ENCODE measurements around the gene PNMA1. TPM values are rescaled to one million over a fixed set of nuclear protein-coding genes. Genes with fewer than 3 reads are reported as not detected.

PNMA1 gene
- total and polyA plus RNA-seq, 12 donors: 14.4 to 74.6 (median 31.9) TPM

GRCh38 chr14:73726025-73726961 lies 12.1 kb upstream of the PNMA1 start:
- peaks cover 0 to 78% of the 10 kb centered on the region in 2 donors for H3K36me3 ChIP-seq (replicated peaks in 1 of 2)
- peaks cover 13 to 67% of the 10 kb centered on the region in 2 donors for H3K4me1 ChIP-seq (replicated peaks in 1 of 2)

GRCh38 chr14:73725116-73726024 lies 11.2 kb upstream of the PNMA1 start:
- 72 to 92% (median 74%) methylated on average over 5 to 8 of the region's 8 CpGs for WGBS, 4 donors
- H3K9me3 ChIP-seq (replicated peaks in 1 of 3): no peaks in the 10 kb centered on the region
- peaks cover 13 to 61% of the 10 kb centered on the region in 2 donors for H3K4me1 ChIP-seq (replicated peaks in 1 of 2)
- H3K36me3 ChIP-seq (replicated peaks in 1 of 2): peaks cover 0 to 87% of the 10 kb centered on the region in 2 donors
- H3K27ac ChIP-seq: peak overlapping the region in 4 of 5 donors; percentile 39 to 85 (median 66)
- intact Hi-C loops (cut with DNase I): loop anchor here (5.0 kb wide), 2 partner anchors 97 to 102 kb away; no protein-coding TSS in a partner anchor
- no peaks in the 10 kb centered on the region for H3K27me3 ChIP-seq
- H3K4me3 ChIP-seq: no peak overlapping the region
- DNase-seq: peak in 2 of 7 donors; percentile 37 to 61
- TF ChIP-seq CTCF (IDR thresholded peaks at IDR 0.05): no peak
- TF ChIP-seq POLR2A (IDR thresholded peaks at IDR 0.05): no peak

More at GRCh38 chr14:73726025-73726961, 12.1 kb upstream of the PNMA1 start:
- WGBS, 4 donors: 63 to 79% (median 66%) methylated on average over 12 to 14 of the region's 14 CpGs
- no peaks in the 10 kb centered on the region for H3K27me3 ChIP-seq
- no peaks in the 10 kb centered on the region for H3K9me3 ChIP-seq (replicated peaks in 1 of 3)
- TF ChIP-seq POLR2A (IDR thresholded peaks at IDR 0.05) (no peak), CTCF (IDR thresholded peaks at IDR 0.05) (no peak)
- peak in 1 of 7 donors; percentile 53 for DNase-seq
- H3K4me3 ChIP-seq: no peak overlapping the region
- peak overlapping the region in 2 of 5 donors; percentile 75 to 85 for H3K27ac ChIP-seq
- intact Hi-C loops (cut with DNase I): loop anchor here (5.0 kb wide), 2 partner anchors 96 to 101 kb away; no protein-coding TSS in a partner anchor

GRCh38 chr14:73724696-73725095 lies 10.5 kb upstream of the PNMA1 start:
- intact Hi-C loops (cut with DNase I): loop anchor here (5.0 kb wide), 2 partner anchors 98 to 103 kb away; no protein-coding TSS in a partner anchor
- Histone ChIP-seq H3K4me3 (no peak overlapping the region), H3K27ac (peak overlapping the region in 4 of 5 donors; percentile 39 to 85 (median 66)), H3K9me3 (replicated peaks in 1 of 3) (no peaks in the 10 kb centered on the region), H3K36me3 (replicated peaks in 1 of 2) (peaks cover 0 to 87% of the 10 kb centered on the region in 2 donors), H3K27me3 (no peaks in the 10 kb centered on the region), H3K4me1 (replicated peaks in 1 of 2) (peaks cover 13 to 61% of the 10 kb centered on the region in 2 donors)
- WGBS, 4 donors: 69 to 100% (median 82%) methylated on average over 2 of the region's 2 CpGs
- DNase-seq: no peak
- no peak for TF ChIP-seq POLR2A (IDR thresholded peaks at IDR 0.05)
- no peak for TF ChIP-seq CTCF (IDR thresholded peaks at IDR 0.05)
